ENCODE results near the gene ZFP92.

ZFP92 gene

GRCh38 chrX:153408871-153409351, 2.4 kb upstream of the ZFP92 start:
- no peak for DNase-seq (ENCODE audit: low read depth, low spot score)

GRCh38 chrX:153409414-153410101, 1.7 kb upstream of the ZFP92 start:
- no peak for DNase-seq (ENCODE audit: low read depth, low spot score)

- DNase-seq (ENCODE audit: low read depth, low spot score): no peak
Measured at GRCh38 chrX:153410373-153410772, 899 bp upstream of the ZFP92 start.

GRCh38 chrX:153410888-153411254, 401 bp upstream of the ZFP92 start:
- no peak for DNase-seq (ENCODE audit: low read depth, low spot score)

GRCh38 chrX:153411988-153412574, 809 bp downstream of the ZFP92 start:
- no peak for DNase-seq (ENCODE audit: low read depth, low spot score)

- no peak for DNase-seq (ENCODE audit: low read depth, low spot score)
Measured at GRCh38 chrX:153412746-153413720, 1.8 kb downstream of the ZFP92 start.

GRCh38 chrX:153413731-153414130, 2.5 kb downstream of the ZFP92 start:
- no peak for DNase-seq (ENCODE audit: low read depth, low spot score)

GRCh38 chrX:153414856-153415510, 3.7 kb downstream of the ZFP92 start:
- no peak for DNase-seq (ENCODE audit: low read depth, low spot score)

GRCh38 chrX:153416781-153417450, 5.6 kb downstream of the ZFP92 start:
- DNase-seq (ENCODE audit: low read depth, low spot score): no peak

GRCh38 chrX:153417637-153418036, 6.4 kb downstream of the ZFP92 start:
- DNase-seq (ENCODE audit: low read depth, low spot score): no peak

- no peak for DNase-seq (ENCODE audit: low read depth, low spot score)
Measured at GRCh38 chrX:153420851-153421599, 9.8 kb downstream of the ZFP92 start.

GRCh38 chrX:153421856-153422255, 10.6 kb downstream of the ZFP92 start:
- DNase-seq (ENCODE audit: low read depth, low spot score): no peak

GRCh38 chrX:153423652-153424051, 12.4 kb downstream of the ZFP92 start:
- DNase-seq (ENCODE audit: low read depth, low spot score): no peak

- DNase-seq (ENCODE audit: low read depth, low spot score): no peak
Measured at GRCh38 chrX:153426204-153426603, 14.9 kb downstream of the ZFP92 start.

- no peak for DNase-seq (ENCODE audit: low read depth, low spot score)
Measured at GRCh38 chrX:153430796-153431195, 19.5 kb downstream of the ZFP92 start.

GRCh38 chrX:153433161-153433680, 21.9 kb downstream of the ZFP92 start:
- DNase-seq (ENCODE audit: low read depth, low spot score): no peak

- DNase-seq (ENCODE audit: low read depth, low spot score): no peak
Measured at GRCh38 chrX:153433781-153434285, 22.6 kb downstream of the ZFP92 start.

- no peak for DNase-seq (ENCODE audit: low read depth, low spot score)
Measured at GRCh38 chrX:153434801-153435200, 23.5 kb downstream of the ZFP92 start.

- no peak for DNase-seq (ENCODE audit: low read depth, low spot score)
Measured at GRCh38 chrX:153435845-153436244, 24.6 kb downstream of the ZFP92 start.

GRCh38 chrX:153438532-153438931, 27.3 kb downstream of the ZFP92 start:
- DNase-seq (ENCODE audit: low read depth, low spot score): no peak

All from activated CD4-positive, CD25-positive, alpha-beta regulatory T cell treated with anti-CD3 and anti-CD28 coated beads, Interleukin-2, amount 50 U/mL, for 16 hours (primary cell).